Astrocyte of the cerebellum (primary cell): ENCODE results near the gene GNPTG.

Source experiments
- DNase-seq: peaks from one replicate; pipeline ENCODE4 v3.0.0-alpha.2; 2011; ENCODE audit warnings: low read depth
- H3K4me3 ChIP-seq: 2 replicates; pipeline ENCODE4 v1.5.1; 2011; ENCODE audit warnings: mild to moderate bottlenecking, low read depth, low read length, moderate library complexity
- in situ Hi-C: cut with HindIII; loops from 2 replicates; pipeline ENCODE4 v1.10.0; 2017; ENCODE audit warnings: low sequenced_read_pairs
- TF ChIP-seq, protein P1 (sequence below): IDR thresholded peaks from 2 replicates; pipeline ENCODE4 v1.5.1; 2012; ENCODE audit warnings: low read length, low read depth, moderate library complexity, mild to moderate bottlenecking; ENCODE audit errors: missing control alignments

The GNPTG gene

DNA sequence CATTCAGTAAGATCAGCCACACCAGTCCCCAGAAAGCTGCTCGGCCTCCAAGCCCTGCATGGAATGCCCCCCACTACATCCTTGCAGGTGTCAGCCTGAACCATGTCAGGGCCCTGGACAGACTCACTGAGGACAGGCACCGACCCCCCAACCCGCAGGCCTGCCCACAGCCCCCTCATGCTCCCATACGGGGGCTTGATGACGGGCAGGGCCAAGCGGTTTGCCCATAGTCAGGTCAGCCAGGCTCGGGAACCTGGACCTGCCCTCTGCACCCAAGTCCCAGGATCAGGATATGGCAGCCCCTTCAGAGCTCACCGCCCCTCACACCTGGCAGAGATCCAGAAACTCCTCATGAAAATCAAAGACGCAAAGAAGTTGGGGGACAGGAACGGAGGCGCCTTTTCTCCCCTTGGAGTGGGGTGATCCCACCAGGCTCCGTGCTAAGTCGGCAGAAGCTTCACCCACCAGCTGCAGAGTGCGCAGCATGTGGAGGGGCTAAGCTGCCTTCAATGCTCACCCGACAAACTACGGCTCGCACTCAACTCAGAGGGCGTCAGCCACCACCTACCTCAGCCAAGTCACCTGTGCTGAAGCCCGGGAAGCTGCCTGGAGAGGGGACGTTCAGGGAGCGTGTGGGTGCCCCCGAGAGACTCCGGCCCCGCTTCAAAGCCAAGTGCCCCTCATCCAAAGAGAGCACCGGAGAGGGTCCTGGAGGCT lies 26.5 kb downstream of the GNPTG start:
- TF ChIP-seq, protein P1, sequence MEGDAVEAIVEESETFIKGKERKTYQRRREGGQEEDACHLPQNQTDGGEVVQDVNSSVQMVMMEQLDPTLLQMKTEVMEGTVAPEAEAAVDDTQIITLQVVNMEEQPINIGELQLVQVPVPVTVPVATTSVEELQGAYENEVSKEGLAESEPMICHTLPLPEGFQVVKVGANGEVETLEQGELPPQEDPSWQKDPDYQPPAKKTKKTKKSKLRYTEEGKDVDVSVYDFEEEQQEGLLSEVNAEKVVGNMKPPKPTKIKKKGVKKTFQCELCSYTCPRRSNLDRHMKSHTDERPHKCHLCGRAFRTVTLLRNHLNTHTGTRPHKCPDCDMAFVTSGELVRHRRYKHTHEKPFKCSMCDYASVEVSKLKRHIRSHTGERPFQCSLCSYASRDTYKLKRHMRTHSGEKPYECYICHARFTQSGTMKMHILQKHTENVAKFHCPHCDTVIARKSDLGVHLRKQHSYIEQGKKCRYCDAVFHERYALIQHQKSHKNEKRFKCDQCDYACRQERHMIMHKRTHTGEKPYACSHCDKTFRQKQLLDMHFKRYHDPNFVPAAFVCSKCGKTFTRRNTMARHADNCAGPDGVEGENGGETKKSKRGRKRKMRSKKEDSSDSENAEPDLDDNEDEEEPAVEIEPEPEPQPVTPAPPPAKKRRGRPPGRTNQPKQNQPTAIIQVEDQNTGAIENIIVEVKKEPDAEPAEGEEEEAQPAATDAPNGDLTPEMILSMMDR: no peak
- H3K4me3 ChIP-seq: peak overlapping the region; percentile 47
- in situ Hi-C loops: loop anchor here (25.0 kb wide), 2 partner anchors 91 to 109 kb away; partner anchors contain the start of genes CLCN7, PTX4 and TELO2
- no peak for DNase-seq

DNA sequence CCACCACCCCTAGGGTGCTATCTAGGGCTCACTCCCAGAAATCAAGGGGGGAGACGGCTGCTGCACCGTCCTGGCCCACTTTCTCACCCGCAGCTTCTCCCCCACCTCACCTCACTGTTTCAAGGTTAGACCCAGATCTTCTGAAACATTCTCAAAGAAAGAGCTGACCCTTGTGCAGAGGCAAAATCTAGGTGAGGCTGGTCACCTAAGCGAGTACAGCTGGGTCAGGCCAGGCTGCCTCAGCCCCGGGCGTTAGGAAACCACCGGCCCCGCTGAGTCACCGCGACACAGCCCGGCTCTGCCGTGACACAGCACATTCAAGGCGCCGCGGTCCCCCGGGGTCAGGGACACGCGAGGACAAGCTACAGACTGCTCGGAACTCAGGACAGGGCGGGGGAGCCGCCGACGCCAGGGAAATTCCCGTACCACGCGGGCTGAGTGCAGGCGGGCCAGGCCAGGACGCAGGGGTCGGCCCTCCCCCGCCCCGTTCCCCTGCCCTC lies 27.1 kb downstream of the GNPTG start:
- H3K4me3 ChIP-seq: peak overlapping the region; percentile 47
- no peak for DNase-seq
- TF ChIP-seq, protein P1: no peak
- in situ Hi-C loops: loop anchor here (25.0 kb wide), 2 partner anchors 92 to 108 kb away; partner anchors contain the start of genes CLCN7, PTX4 and TELO2

DNA sequence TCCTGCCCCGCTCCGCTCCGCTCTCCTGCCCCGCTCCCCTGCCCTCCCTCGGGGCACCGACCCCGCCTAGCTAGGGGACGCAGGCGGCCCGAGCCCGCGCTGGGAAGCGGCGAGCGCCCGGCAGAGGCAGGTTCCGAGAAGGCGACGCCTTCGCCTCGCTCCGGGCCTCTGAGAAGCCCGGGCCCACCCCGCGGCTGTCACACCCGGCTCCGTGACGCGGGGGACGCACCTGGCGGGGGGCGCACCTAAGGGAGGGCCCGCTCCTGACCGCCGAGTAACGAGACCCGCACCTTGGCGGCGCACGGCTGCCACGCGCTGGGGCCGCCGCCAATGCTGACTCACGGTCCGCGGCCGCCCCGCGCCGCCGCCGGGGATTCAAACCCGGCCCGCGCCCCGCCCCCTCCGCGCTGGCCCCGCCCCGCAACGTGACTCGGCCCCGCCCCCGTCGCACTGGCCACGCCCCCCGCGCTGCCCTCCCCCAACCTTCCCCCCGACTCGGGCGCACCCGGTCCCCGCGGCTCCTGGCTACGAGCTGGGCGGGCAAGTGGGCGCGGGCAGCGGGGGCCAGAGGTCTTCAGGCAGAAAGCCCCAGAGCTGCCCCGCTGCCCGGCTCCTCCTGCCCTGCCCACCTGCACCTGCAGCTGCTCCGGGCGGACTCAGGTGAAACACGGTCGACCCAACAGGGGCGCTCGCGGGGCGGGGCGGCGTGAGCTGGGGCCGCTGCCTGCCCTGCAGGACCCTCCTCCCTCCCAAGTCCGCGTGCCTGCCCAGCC lies 27.8 kb downstream of the GNPTG start:
- TF ChIP-seq, protein P1: no peak

DNA sequence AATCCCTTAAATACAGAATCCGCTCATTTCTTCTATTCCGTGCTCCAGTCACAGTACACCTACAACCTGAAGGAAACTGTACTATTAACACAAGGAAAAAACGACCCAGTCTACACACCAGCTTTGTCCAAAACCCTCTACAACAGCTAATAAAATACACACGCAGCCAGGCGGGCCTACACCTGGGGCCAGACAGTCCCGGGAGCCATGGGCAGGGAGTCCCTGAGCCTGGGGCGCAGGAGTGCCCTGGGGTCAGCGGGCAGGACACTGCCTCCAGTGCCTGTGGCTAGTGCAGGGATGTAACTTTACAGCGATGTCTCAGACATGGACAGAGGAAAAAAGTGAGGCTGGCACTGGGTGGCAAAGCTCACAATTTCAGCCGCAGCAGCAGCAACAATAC lies 28.5 kb downstream of the GNPTG start:
- in situ Hi-C loops: loop anchor here (25.0 kb wide), 2 partner anchors 93 to 107 kb away; partner anchors contain the start of genes CLCN7, PTX4 and TELO2
- no peak for DNase-seq
- no peak overlapping the region for H3K4me3 ChIP-seq
- TF ChIP-seq, protein P1: no peak

More for the DNA sequence above, 27.8 kb downstream of the GNPTG start:
- DNase-seq: no peak
- H3K4me3 ChIP-seq: peak overlapping the region; percentile 47
- in situ Hi-C loops: loop anchor here (25.0 kb wide), 2 partner anchors 92 to 108 kb away; partner anchors contain the start of genes CLCN7, PTX4 and TELO2

DNA sequence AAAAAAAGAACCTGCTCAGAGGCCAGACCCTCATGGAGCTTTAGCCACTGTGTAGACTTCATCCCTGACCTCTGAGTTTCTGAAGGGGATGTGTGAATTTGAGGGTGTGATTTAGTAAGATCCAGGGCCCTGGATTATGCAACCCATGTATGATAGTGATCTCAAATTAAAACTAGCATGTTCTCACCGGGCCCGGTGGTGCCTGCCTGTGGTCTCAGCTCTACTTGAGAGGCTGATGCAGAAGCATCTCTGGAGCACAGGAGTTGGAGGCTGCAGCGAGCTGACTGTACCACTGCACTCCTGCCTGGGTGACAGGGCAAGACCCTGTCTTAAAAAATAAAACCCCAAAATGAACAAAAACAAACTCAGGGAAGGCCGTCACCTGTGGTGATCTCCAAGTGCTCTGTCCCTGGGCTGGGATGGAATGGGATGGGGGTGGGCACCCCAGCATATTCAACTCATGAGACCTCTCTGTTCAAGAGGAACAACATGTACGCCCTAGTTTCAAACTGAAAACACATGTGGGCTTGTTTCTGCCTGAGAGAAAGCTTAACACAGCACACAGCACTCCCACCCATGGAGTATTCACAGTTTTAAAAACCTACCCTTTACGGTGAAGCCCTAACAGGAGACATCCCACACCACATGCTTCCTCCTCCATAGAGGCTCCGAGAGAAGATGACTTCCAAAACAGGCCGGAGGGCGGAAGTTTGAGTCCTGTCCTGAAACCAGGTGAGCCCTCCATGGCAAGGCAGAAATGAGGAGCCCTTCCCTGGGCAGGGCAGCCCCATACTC lies 30.1 kb downstream of the GNPTG start:
- H3K4me3 ChIP-seq: no peak overlapping the region
- TF ChIP-seq, protein P1: no peak
- in situ Hi-C loops: loop anchor here (25.0 kb wide), 2 partner anchors 95 to 105 kb away; partner anchors contain the start of genes CLCN7, PTX4 and TELO2
- no peak for DNase-seq
